GM23248 (cell line): ENCODE measurements around the gene BRPF3.

ENCODE experiments used
- EZH2 ChIP-seq: fragments of 200-600 bp; sonication (generic); IDR thresholded peaks from 2 replicates; pipeline ENCODE4 v1.6.1; 2018; ENCODE audit warnings: antibody characterized with exemption, mild to moderate bottlenecking; ENCODE audit not compliant: insufficient read depth, poor library complexity, severe bottlenecking
- EZH2phosphoT487 ChIP-seq: fragments of 200-600 bp; sonication (generic); IDR thresholded peaks from 2 replicates; pipeline ENCODE4 v1.6.1; 2018; ENCODE audit warnings: antibody characterized with exemption, moderate library complexity, mild to moderate bottlenecking, low read depth; ENCODE audit not compliant: insufficient read depth

GRCh38 chr6:36216559-36216958 is 20.0 kb downstream of the BRPF3 start:
- no peak for TF ChIP-seq EZH2
- no peak for TF ChIP-seq EZH2phosphoT487
